Measurements from ENCODE around the gene AFF3. TPM values are rescaled to one million over a fixed set of nuclear protein-coding genes. Genes with fewer than 3 reads are reported as not detected.

Gene AFF3
- total and polyA plus RNA-seq, 2 of the 4 experiments (the other 2 are of a cell fraction): 12.9 to 14.3 TPM

DNA sequence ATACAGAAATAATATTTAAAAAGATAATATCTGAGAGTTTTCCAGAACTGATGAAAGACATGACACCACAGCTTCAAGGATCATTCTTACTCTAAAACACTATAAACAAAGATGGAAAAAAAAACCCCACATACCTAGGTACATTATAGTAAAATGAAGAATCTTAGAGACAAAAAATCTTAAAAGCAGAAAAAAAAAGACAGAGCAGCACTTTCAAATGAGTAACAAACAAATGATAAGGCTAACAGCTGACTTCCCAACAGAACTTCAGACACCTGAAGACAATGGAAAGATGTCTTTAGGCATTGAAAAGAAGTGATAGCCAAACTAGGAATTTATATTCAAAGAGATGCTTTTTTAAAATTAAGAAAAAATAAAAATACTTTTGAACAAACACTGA lies 21.2 kb upstream of the AFF3 start:
- no peak for DNase-seq
- H3K4ac ChIP-seq (ENCODE audit: low read depth, low read length): no peak overlapping the region
- no peak overlapping the region for H3K27ac ChIP-seq (ENCODE audit: insufficient read depth, low read length)
- no peak overlapping the region for H3K18ac ChIP-seq (ENCODE audit: low read depth, low read length)
- no peaks in the 10 kb centered on the region for H3K4me1 ChIP-seq (ENCODE audit: control insufficient read depth, insufficient read depth, low read length)
- H3K14ac ChIP-seq (replicated peaks; ENCODE audit: low read depth, low read length): no peak overlapping the region
- no peak overlapping the region for H3K56ac ChIP-seq (ENCODE audit: extremely low read depth, insufficient read depth, low read length)
- no peak overlapping the region for H2BK15ac ChIP-seq (ENCODE audit: low read depth, low read length)
- no peak overlapping the region for H2BK5ac ChIP-seq (ENCODE audit: low read depth, low read length, poor library complexity, severe bottlenecking)
- no peak overlapping the region for H3K23ac ChIP-seq (ENCODE audit: low read depth, low read length)
- no peak overlapping the region for H4K5ac ChIP-seq (ENCODE audit: low read depth, low read length)
- no peaks in the 10 kb centered on the region; the same call in 1 of the 2 replicates for H3K9me3 ChIP-seq (ENCODE audit: control insufficient read depth, insufficient read depth, low read length)
- dilution Hi-C loops (cut with HindIII; ENCODE audit: low sequenced_read_pairs, unreplicated experiment): no loop called here
- in situ Hi-C loops (cut with MboI; ENCODE audit: low sequenced_read_pairs): no loop called here
- BruUV-seq (replicated peaks): no TSS peak
- H2AK9ac ChIP-seq (replicated peaks; ENCODE audit: low read depth, low read length, poor library complexity): no peak overlapping the region
- POLR2A ChIA-PET (ENCODE audit: unreplicated experiment): no interaction called here
- H3K79me1 ChIP-seq (ENCODE audit: low read depth in 1 of 2, low read length in 2 of 2): no peaks in the 10 kb centered on the region
- CTCF ChIA-PET: no interaction called here
- no peaks in the 10 kb centered on the region for H3K9me1 ChIP-seq (ENCODE audit: insufficient read depth, low read length)
- ATAC-seq (ENCODE audit: low read depth): no peak
- no peak overlapping the region for H3K9ac ChIP-seq (ENCODE audit: low read depth, low read length)
- no peak overlapping the region for H3K4me3 ChIP-seq (ENCODE audit: insufficient read depth, low read depth, low read length)
- no peak overlapping the region for H4K91ac ChIP-seq (ENCODE audit: insufficient read depth, low read depth, low read length)
- no peak overlapping the region for H2AFZ ChIP-seq (replicated peaks; ENCODE audit: low read length, poor library complexity)
- no peak overlapping the region for H4K8ac ChIP-seq (ENCODE audit: low read depth in 2 of 2, low read length in 2 of 2)
- no peaks in the 10 kb centered on the region for H3K27me3 ChIP-seq (ENCODE audit: control insufficient read depth, insufficient read depth, low read length)
- TF ChIP-seq POLR2A (IDR thresholded peaks at IDR 0.05; ENCODE audit: low read depth, low read length) (no peak), RAD21 (IDR thresholded peaks at IDR 0.05; ENCODE audit: low read length) (no peak)
- intact Hi-C loops (cut with micrococcal nuclease): no loop called here
- no peak overlapping the region for H3K4me2 ChIP-seq (ENCODE audit: low read depth, low read length)
- no peak overlapping the region for H2AK5ac ChIP-seq (ENCODE audit: low read depth, low read length)
- H2BK20ac ChIP-seq (ENCODE audit: low read depth, low read length): no peak overlapping the region
- no peaks in the 10 kb centered on the region for H4K20me1 ChIP-seq (ENCODE audit: insufficient read depth, low read length)
- H3K36me3 ChIP-seq (ENCODE audit: control insufficient read depth, insufficient read depth, low read length): no peaks in the 10 kb centered on the region
- no peak overlapping the region for H2BK120ac ChIP-seq (ENCODE audit: low read depth, low read length)

All from IMR-90 (cell line).